HG02852 (cell line): ENCODE data around the gene ZNF615.
"Not testable (repeated sequence)": the region's sequence is repeated elsewhere in the genome, so short reads cannot be mapped to it uniquely, and the experiment has no call there.

Experiments used
- ATAC-seq: cut with Tn5 transposase; IDR thresholded peaks from one replicate; pipeline ENCODE4 v1.9.1; 2021; ENCODE audit warnings: mild to moderate bottlenecking, moderate library complexity; ENCODE audit not compliant: unreplicated experiment

The ZNF615 gene

GRCh38 chr19:52007806-52008557 lies at the start of gene ZNF615:
TSS of gene ZNF615 (minus strand) at chr19:52008211. CDS start at chr19:52003711, 4,500 bp downstream.
- ATAC-seq = peak; percentile 89

GRCh38 chr19:52056480-52056879 lies 48.5 kb upstream of the ZNF615 start:
- not testable (repeated sequence) for ATAC-seq

GRCh38 chr19:52051736-52052135 lies 43.7 kb upstream of the ZNF615 start:
- not testable (repeated sequence) for ATAC-seq

GRCh38 chr19:52048555-52049501 lies 40.8 kb upstream of the ZNF615 start, which contains the start of gene ZNF432:
TSS of gene ZNF432 (minus strand) at chr19:52048838. CDS start at chr19:52046868, 1,970 bp downstream.
- peak; percentile 85 for ATAC-seq

- no peak for ATAC-seq
Measured at GRCh38 chr19:52039169-52039568, 31.2 kb upstream of the ZNF615 start.

GRCh38 chr19:52034051-52034728 lies 26.2 kb upstream of the ZNF615 start:
- ATAC-seq = no peak

GRCh38 chr19:52028780-52029123 lies 20.7 kb upstream of the ZNF615 start:
- ATAC-seq = peak; percentile 10

GRCh38 chr19:52028027-52028779 lies 20.2 kb upstream of the ZNF615 start, which contains the start of gene ZNF614:
TSS of gene ZNF614 (minus strand) at chr19:52028379. CDS start at chr19:52025745, 2,634 bp downstream.
- peak; percentile 79 for ATAC-seq

- not testable (repeated sequence) for ATAC-seq
Measured at GRCh38 chr19:52026255-52026990, 18.4 kb upstream of the ZNF615 start.

GRCh38 chr19:52024478-52024877 lies 16.5 kb upstream of the ZNF615 start:
- ATAC-seq = not testable (repeated sequence)

GRCh38 chr19:52022193-52022592 lies 14.2 kb upstream of the ZNF615 start:
- ATAC-seq = no peak

- ATAC-seq = no peak
Measured at GRCh38 chr19:52020506-52020905, 12.5 kb upstream of the ZNF615 start.

- no peak for ATAC-seq
Measured at GRCh38 chr19:52010674-52011073, 2.7 kb upstream of the ZNF615 start.

- ATAC-seq = no peak
Measured at GRCh38 chr19:52007451-52007805, 583 bp downstream of the ZNF615 start.

GRCh38 chr19:51994048-51994644 lies 13.9 kb downstream of the ZNF615 start:
- ATAC-seq = no peak

GRCh38 chr19:51993422-51993821 lies 14.6 kb downstream of the ZNF615 start:
- ATAC-seq = no peak

- peak; percentile 68 for ATAC-seq
Measured at GRCh38 chr19:51986309-51987291, 21.4 kb downstream of the ZNF615 start, which contains the start of gene ZNF350. TSS of gene ZNF350 (minus strand) at chr19:51986840. CDS start at chr19:51974360, 12,480 bp downstream.

- ATAC-seq = no peak
Measured at GRCh38 chr19:51983361-51983760, 24.6 kb downstream of the ZNF615 start.
